BJ (cell line): ENCODE results near the gene LIMA1. TPM values are rescaled to one million over a fixed set of nuclear protein-coding genes. Genes with fewer than 3 reads are reported as not detected.
"Not testable (repeated sequence)": the region's sequence is repeated elsewhere in the genome, so short reads cannot be mapped to it uniquely, and the experiment has no call there.

ENCODE experiments used
- CTCF ChIA-PET: fragments of 350-600 bp; formaldehyde crosslinking; extraction: SDS; loops from one replicate; lab custom pipeline; 2021; ENCODE audit warnings: antibody characterized with exemption, inconsistent platforms; lab: Yijun Ruan, JAX
- POLR2A ChIA-PET: fragments of 300-600 bp; sonication (Branson Sonifier 250); formaldehyde crosslinking; extraction: SDS; loops from one replicate; lab custom pipeline; 2021; ENCODE audit warnings: antibody characterized with exemption; lab: Charles Lee
- DNase-seq: peaks from one replicate; pipeline ENCODE4 v3.0.0-alpha.2; 2011; ENCODE audit warnings: low read depth
- H3K27me3 ChIP-seq: 2 replicates; pipeline ENCODE4 v1.6.0; 2011; ENCODE audit warnings: low read length; ENCODE audit not compliant: control insufficient read depth, insufficient read depth
- H3K36me3 ChIP-seq: 2 replicates; pipeline ENCODE4 v1.5.1; 2011; ENCODE audit warnings: low read length; ENCODE audit not compliant: control insufficient read depth, insufficient read depth
- H3K4me3 ChIP-seq: 2 replicates; pipeline ENCODE4 v1.5.1; 2011; ENCODE audit warnings: low read depth, mild to moderate bottlenecking, control low read depth, low read length
- CTCF ChIP-seq: IDR thresholded peaks from 2 replicates; pipeline ENCODE4 v1.5.1; 2011; ENCODE audit warnings: low read depth, mild to moderate bottlenecking, control low read depth, inconsistent platforms, low read length, moderate library complexity; ENCODE audit not compliant: insufficient read depth
- polyA plus RNA-seq: library from polyadenylated mRNA; depleted of rRNA; stranded (reverse); fragments of >200 nt; gene quantifications from 2 replicates; pipeline ENCODE4 v1.2.3, GENCODE V29; 2011

The LIMA1 gene
- polyA plus RNA-seq, 1 experiment: 368 TPM

- TF ChIP-seq CTCF: no peak
- ChIA-PET POLR2A (no interaction called here), CTCF (interaction anchor here (1.5 kb wide), 1 partner anchor 40 kb away, joined by 4 read pairs; the partner anchor contains the start of gene COX14)
- Histone ChIP-seq H3K27me3 (no peaks in the 10 kb centered on the region), H3K36me3 (no peaks in the 10 kb centered on the region), H3K4me3 (no peak overlapping the region)
- no peak for DNase-seq
Observed at GRCh38 chr12:50151047-50151687, 132.2 kb downstream of the LIMA1 start.

GRCh38 chr12:50149311-50149710, 134.0 kb downstream of the LIMA1 start:
- ChIA-PET CTCF (interaction anchor here (1.3 kb wide), 1 partner anchor 39 kb away, joined by 4 read pairs; no protein-coding TSS in a partner anchor), POLR2A (no interaction called here)
- Histone ChIP-seq H3K4me3 (no peak overlapping the region), H3K36me3 (no peaks in the 10 kb centered on the region), H3K27me3 (no peaks in the 10 kb centered on the region)
- no peak for TF ChIP-seq CTCF
- DNase-seq: no peak

DNA sequence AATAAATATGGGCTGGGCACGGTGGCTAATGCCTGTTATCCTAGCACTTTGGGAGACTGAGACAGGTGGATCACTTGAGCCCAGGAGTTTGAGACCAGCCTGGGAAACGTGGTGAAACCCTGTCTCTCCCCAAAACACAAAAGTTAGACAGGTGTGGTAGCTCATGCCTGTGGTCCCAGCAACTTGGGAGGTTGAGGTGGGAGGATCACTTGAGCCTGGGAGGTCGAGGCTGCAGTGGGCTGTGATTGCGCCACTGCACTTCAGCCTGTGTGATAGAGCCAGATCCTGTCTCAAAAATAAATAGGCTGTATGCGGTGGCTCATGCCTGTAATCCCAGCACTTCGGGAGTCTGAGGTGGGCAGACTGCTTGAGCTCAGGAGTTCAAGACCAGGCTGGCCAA, 135.3 kb downstream of the LIMA1 start:
- H3K27me3 ChIP-seq, DNase-seq, H3K4me3 ChIP-seq, POLR2A ChIA-PET, H3K36me3 ChIP-seq: not testable (repeated sequence)
- CTCF ChIA-PET: interaction anchor here (0.7 to 1.2 kb wide), 3 partner anchors 11 to 52 kb away, joined by 3 to 5 read pairs (median 3); no protein-coding TSS in a partner anchor

GRCh38 chr12:50147281-50147680, 136.0 kb downstream of the LIMA1 start:
- CTCF ChIA-PET: interaction anchor here (0.7 to 1.2 kb wide), 3 partner anchors 10 to 52 kb away, joined by 3 to 5 read pairs (median 3); no protein-coding TSS in a partner anchor
- H3K36me3 ChIP-seq: no peaks in the 10 kb centered on the region
- TF ChIP-seq CTCF: no peak
- DNase-seq: no peak
- POLR2A ChIA-PET: no interaction called here
- H3K4me3 ChIP-seq: no peak overlapping the region
- H3K27me3 ChIP-seq: no peaks in the 10 kb centered on the region

DNA sequence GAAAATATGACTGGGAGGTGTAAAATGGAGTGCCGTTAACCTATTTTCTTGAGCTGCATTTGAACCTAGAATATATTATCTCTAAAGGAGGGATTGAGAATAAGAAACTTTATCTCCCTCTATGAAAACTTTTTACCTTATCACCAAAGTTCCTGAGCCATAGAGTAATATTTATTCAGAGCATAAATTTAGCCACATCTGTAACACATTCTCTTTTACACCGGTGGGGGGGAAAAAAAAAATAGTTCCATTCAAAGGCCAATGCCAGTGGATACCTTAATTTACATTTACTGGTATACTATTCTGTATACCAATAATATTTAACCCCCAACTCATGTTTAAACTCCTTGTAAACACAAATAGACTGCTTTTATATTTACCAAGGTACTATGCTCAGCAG, 137.9 kb downstream of the LIMA1 start:
- H3K36me3 ChIP-seq: no peaks in the 10 kb centered on the region; the same call in 1 of the 2 replicates
- H3K27me3 ChIP-seq: no peaks in the 10 kb centered on the region
- ChIA-PET CTCF (interaction anchor here (0.6 kb wide), 1 partner anchor 49 kb away, joined by 4 read pairs; no protein-coding TSS in a partner anchor), POLR2A (no interaction called here)
- no peak for TF ChIP-seq CTCF
- no peak for DNase-seq
- no peak overlapping the region for H3K4me3 ChIP-seq
